Right lobe of liver (tissue), 4 donors: ENCODE data around the gene CLRN1.

Experiments
- POLR2A ChIP-seq: fragments of 450-650 bp; IDR thresholded peaks from one replicate; pipeline ENCODE4 v1.6.1; 2017; ENCODE audit warnings: antibody characterized with exemption, mild to moderate bottlenecking
- TF ChIP-seq, protein P1 (sequence below), 4 donors: fragments of 200-600 bp in 3 of 4; fragments of 450-650 bp in 1 of 4; IDR thresholded peaks; one replicate each; pipeline versions ENCODE4 v1.5.1 to v1.8.0; 2016 to 2022; ENCODE audit warnings: antibody characterized with exemption in 4 of 4, mild to moderate bottlenecking in 2 of 4
- donor health status: DM: no; HTN: no; CAD: no.
- donor health status: DM: no; HTN: no; CAD: no.
- donor health status: DM: no; HTN: yes; CAD: no.

- TF ChIP-seq, protein P1, sequence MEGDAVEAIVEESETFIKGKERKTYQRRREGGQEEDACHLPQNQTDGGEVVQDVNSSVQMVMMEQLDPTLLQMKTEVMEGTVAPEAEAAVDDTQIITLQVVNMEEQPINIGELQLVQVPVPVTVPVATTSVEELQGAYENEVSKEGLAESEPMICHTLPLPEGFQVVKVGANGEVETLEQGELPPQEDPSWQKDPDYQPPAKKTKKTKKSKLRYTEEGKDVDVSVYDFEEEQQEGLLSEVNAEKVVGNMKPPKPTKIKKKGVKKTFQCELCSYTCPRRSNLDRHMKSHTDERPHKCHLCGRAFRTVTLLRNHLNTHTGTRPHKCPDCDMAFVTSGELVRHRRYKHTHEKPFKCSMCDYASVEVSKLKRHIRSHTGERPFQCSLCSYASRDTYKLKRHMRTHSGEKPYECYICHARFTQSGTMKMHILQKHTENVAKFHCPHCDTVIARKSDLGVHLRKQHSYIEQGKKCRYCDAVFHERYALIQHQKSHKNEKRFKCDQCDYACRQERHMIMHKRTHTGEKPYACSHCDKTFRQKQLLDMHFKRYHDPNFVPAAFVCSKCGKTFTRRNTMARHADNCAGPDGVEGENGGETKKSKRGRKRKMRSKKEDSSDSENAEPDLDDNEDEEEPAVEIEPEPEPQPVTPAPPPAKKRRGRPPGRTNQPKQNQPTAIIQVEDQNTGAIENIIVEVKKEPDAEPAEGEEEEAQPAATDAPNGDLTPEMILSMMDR (IDR thresholded peaks at IDR 0.05), result no peak
- no peak for TF ChIP-seq POLR2A
These were observed 13.8 kb downstream of the CLRN1 start for GRCh38 chr3:150958683-150959082.
